SU-DHL-6 (cell line): ENCODE measurements around the gene CADPS.

Experiments used
- CTCF ChIP-seq: fragments of 200-600 bp; sonication (generic); IDR thresholded peaks from one replicate; pipeline ENCODE4 v1.5.1; 2017; ENCODE audit warnings: antibody characterized with exemption, mild to moderate bottlenecking, low read length, moderate library complexity; ENCODE audit not compliant: insufficient read depth, poor library complexity, severe bottlenecking
- EZH2phosphoT487 ChIP-seq: fragments of 200-600 bp; sonication (generic), shearing (Covaris generic); conservative IDR thresholded peaks from 2 replicates; pipeline ENCODE4 v1.6.1; 2018; ENCODE audit warnings: mild to moderate bottlenecking, antibody characterized with exemption, low read length, moderate library complexity, mixed read lengths

GRCh38 chr3:62557983-62558382 lies 317.2 kb downstream of the CADPS start:
- no peak for TF ChIP-seq CTCF
- TF ChIP-seq EZH2phosphoT487, result no peak
